ENCODE results near the gene FNIP2.

DNA sequence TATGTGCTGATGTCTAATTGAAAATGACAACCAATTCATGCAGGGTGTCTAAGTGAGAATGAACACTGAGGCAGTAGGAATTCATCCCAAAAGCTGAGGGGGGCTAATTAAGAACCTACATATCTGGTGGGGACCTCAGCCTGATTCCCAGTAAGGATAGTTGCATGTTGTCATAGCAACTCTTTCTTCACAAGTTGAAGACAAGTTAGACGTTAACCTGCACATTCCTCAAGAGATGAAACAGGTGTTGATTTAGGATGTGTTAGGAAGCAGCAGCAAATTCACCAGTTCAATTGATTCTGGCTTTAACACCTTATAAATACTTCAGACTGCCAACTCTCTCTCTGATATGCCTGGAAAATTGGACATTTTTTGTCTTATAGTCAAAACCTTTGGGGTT is 7.3 kb downstream of the FNIP2 start:
- TF ChIP-seq, protein P1, sequence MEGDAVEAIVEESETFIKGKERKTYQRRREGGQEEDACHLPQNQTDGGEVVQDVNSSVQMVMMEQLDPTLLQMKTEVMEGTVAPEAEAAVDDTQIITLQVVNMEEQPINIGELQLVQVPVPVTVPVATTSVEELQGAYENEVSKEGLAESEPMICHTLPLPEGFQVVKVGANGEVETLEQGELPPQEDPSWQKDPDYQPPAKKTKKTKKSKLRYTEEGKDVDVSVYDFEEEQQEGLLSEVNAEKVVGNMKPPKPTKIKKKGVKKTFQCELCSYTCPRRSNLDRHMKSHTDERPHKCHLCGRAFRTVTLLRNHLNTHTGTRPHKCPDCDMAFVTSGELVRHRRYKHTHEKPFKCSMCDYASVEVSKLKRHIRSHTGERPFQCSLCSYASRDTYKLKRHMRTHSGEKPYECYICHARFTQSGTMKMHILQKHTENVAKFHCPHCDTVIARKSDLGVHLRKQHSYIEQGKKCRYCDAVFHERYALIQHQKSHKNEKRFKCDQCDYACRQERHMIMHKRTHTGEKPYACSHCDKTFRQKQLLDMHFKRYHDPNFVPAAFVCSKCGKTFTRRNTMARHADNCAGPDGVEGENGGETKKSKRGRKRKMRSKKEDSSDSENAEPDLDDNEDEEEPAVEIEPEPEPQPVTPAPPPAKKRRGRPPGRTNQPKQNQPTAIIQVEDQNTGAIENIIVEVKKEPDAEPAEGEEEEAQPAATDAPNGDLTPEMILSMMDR (conservative IDR thresholded peaks at IDR 0.05 in 1 of 2, IDR thresholded peaks at IDR 0.05 in 1 of 2; ENCODE audit: extremely low read depth in 1 of 2, insufficient read depth in 1 of 2, low read depth in 1 of 2, low read length in 2 of 2): no peak
- TF ChIP-seq EZH2 (IDR thresholded peaks at IDR 0.05; ENCODE audit: borderline replicate concordance, low read length): no peak

Data from mammary epithelial cell (primary cell).